ENCODE data around the gene FITM2.

DNA sequence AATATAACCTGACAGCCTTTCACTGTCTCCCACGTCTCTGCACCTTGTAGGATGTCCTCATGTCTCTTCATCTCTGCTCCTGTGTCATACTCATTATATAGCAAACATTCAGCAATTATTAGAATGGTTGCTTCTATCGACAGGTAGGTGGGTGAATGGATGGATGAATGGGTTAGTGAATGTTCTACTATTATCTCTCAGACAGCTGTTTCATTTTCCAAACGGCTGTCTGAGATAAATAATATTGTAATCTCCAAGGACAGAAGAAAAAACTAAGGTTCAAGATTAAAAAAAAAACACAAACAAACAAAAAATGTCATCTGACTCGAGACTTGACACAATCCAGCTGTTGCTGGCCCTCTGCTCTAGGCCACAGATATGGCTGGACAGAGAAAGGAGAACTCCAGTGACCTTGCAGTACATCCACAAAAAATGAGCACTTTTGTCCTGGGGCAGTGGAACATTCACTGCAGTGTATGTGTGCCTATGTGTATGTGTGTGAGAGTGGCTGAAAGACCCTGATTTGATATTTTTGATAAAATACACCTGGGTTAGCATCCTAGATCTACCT is 46.6 kb upstream of the FITM2 start:
- TF ChIP-seq SNAI2 (CRISPR knock-in tag; IDR thresholded peaks at IDR 0.05), result no peak
- TF ChIP-seq, protein P1, sequence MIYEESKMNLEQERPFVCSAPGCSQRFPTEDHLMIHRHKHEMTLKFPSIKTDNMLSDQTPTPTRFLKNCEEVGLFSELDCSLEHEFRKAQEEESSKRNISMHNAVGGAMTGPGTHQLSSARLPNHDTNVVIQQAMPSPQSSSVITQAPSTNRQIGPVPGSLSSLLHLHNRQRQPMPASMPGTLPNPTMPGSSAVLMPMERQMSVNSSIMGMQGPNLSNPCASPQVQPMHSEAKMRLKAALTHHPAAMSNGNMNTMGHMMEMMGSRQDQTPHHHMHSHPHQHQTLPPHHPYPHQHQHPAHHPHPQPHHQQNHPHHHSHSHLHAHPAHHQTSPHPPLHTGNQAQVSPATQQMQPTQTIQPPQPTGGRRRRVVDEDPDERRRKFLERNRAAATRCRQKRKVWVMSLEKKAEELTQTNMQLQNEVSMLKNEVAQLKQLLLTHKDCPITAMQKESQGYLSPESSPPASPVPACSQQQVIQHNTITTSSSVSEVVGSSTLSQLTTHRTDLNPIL (CRISPR knock-in tag; IDR thresholded peaks at IDR 0.05; ENCODE audit: low read depth), result no peak

Data from SK-N-SH treated with all-trans-retinoic acid at 6 μM for 48 hours (cell line).